Measurements from ENCODE around the gene SPEM1.

DNA sequence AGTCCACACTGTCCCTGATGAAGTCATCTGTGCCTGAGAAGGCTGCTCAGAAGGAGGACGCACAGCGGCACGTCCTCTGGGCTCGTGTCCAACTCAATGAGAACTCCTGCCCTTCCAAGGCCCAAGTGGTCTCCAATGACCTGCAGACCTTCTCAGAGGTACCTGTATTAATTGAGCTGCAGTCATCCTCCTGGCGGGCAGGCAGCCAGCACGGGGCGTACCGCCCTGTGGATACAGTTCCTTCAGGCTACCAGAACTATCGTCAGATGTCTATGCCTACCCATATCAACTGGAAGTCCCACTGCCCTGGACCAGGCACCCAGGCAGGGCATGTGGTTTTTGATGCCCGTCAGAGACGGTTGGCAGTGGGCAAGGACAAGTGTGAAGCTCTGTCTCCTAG is 12.2 kb downstream of the SPEM1 start:
- TF ChIP-seq EZH2 (IDR thresholded peaks at IDR 0.05; ENCODE audit: low read depth): no peak
- TF ChIP-seq, protein P1, sequence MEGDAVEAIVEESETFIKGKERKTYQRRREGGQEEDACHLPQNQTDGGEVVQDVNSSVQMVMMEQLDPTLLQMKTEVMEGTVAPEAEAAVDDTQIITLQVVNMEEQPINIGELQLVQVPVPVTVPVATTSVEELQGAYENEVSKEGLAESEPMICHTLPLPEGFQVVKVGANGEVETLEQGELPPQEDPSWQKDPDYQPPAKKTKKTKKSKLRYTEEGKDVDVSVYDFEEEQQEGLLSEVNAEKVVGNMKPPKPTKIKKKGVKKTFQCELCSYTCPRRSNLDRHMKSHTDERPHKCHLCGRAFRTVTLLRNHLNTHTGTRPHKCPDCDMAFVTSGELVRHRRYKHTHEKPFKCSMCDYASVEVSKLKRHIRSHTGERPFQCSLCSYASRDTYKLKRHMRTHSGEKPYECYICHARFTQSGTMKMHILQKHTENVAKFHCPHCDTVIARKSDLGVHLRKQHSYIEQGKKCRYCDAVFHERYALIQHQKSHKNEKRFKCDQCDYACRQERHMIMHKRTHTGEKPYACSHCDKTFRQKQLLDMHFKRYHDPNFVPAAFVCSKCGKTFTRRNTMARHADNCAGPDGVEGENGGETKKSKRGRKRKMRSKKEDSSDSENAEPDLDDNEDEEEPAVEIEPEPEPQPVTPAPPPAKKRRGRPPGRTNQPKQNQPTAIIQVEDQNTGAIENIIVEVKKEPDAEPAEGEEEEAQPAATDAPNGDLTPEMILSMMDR (conservative IDR thresholded peaks at IDR 0.05): no peak

Data from PC-9 (cell line).